HG02970 (cell line): ENCODE measurements around the gene LGALS4.
"Not testable (repeated sequence)": the region's sequence is repeated elsewhere in the genome, so short reads cannot be mapped to it uniquely, and the experiment has no call there.

Experiments used
- ATAC-seq: cut with Tn5 transposase; IDR thresholded peaks from one replicate; pipeline ENCODE4 v1.9.1; 2021; ENCODE audit warnings: mild to moderate bottlenecking, moderate library complexity, moderate number of reproducible peaks; ENCODE audit not compliant: unreplicated experiment, low FRiP score

The LGALS4 gene

GRCh38 chr19:38826856-38827551 lies 14.3 kb upstream of the LGALS4 start:
- ATAC-seq = no peak

GRCh38 chr19:38825936-38826335 lies 13.2 kb upstream of the LGALS4 start:
- ATAC-seq = not testable (repeated sequence)

- ATAC-seq = not testable (repeated sequence)
These were observed 8.6 kb upstream of the LGALS4 start for GRCh38 chr19:38821230-38821825.

- ATAC-seq = no peak
These were observed 6.6 kb upstream of the LGALS4 start for GRCh38 chr19:38819231-38819920.

GRCh38 chr19:38817081-38817480 lies 4.3 kb upstream of the LGALS4 start:
- no peak for ATAC-seq

- ATAC-seq = no peak
These were observed 3.5 kb upstream of the LGALS4 start for GRCh38 chr19:38816131-38816750.

- ATAC-seq = no peak
These were observed 2.6 kb upstream of the LGALS4 start for GRCh38 chr19:38815059-38816001.

GRCh38 chr19:38813932-38814331 lies 1.2 kb upstream of the LGALS4 start:
- ATAC-seq = not testable (repeated sequence)

- no peak for ATAC-seq
These were observed 578 bp upstream of the LGALS4 start for GRCh38 chr19:38813323-38813722.

- no peak for ATAC-seq
These were observed 520 bp downstream of the LGALS4 start for GRCh38 chr19:38812009-38812840.

- ATAC-seq = no peak
These were observed 3.0 kb downstream of the LGALS4 start for GRCh38 chr19:38809592-38810252.

- ATAC-seq = no peak
These were observed 4.0 kb downstream of the LGALS4 start for GRCh38 chr19:38808741-38809140.

GRCh38 chr19:38807374-38808098 lies 5.2 kb downstream of the LGALS4 start:
- not testable (repeated sequence) for ATAC-seq

- no peak for ATAC-seq
These were observed 6.4 kb downstream of the LGALS4 start for GRCh38 chr19:38806371-38806770.

GRCh38 chr19:38805180-38805579 lies 7.6 kb downstream of the LGALS4 start:
- ATAC-seq = no peak

- no peak for ATAC-seq
These were observed 9.2 kb downstream of the LGALS4 start for GRCh38 chr19:38803543-38803942.

- ATAC-seq = no peak
These were observed 11.2 kb downstream of the LGALS4 start for GRCh38 chr19:38801359-38802095.
